Thyroid gland (tissue), 4 donors: Measurements from ENCODE around the gene WDR54. TPM values are rescaled to one million over a fixed set of nuclear protein-coding genes. Genes with fewer than 3 reads are reported as not detected.

ENCODE experiments used
- DNase-seq, 2 donors: peaks; one replicate each; pipeline ENCODE4 v3.0.0-alpha.2; 2019
- H3K27ac ChIP-seq, 3 donors: fragments of 200-600 bp; sonication (generic); 1 replicate in 2 of 3; 2 replicates in 1 of 3; pipeline ENCODE4 v1.5.1; 2016 to 2019; ENCODE audit warnings: mild to moderate bottlenecking in 1 of 3, moderate library complexity in 1 of 3
- H3K27me3 ChIP-seq: fragments of 200-600 bp; sonication (generic); one replicate; pipeline ENCODE4 v1.5.1; 2019
- H3K36me3 ChIP-seq, 2 donors: fragments of 200-600 bp; sonication (generic); one replicate each; pipeline ENCODE4 v1.5.1; 2016 to 2019
- H3K4me1 ChIP-seq, 2 donors: fragments of 200-600 bp; sonication (generic); one replicate each; pipeline ENCODE4 v1.5.1; 2017 to 2019
- H3K4me3 ChIP-seq, 3 donors: fragments of 200-600 bp; sonication (generic); replicated peaks in 1 of 3; 1 replicate in 2 of 3; 2 replicates in 1 of 3; pipeline ENCODE4 v1.5.1; 2016; ENCODE audit warnings: mild to moderate bottlenecking in 1 of 3
- H3K9me3 ChIP-seq: fragments of 200-600 bp; sonication (generic); one replicate; pipeline ENCODE4 v1.5.1; 2017
- CTCF ChIP-seq, 6 experiments: fragments of 200-600 bp in 3 of 6; fragments of 450-650 bp in 3 of 6; sonication (generic) in 3 of 6; IDR thresholded peaks; one replicate each; pipeline ENCODE4 v1.5.1; 2016 to 2019; ENCODE audit warnings: antibody characterized with exemption in 6 of 6, mild to moderate bottlenecking in 2 of 6, inconsistent platforms in 1 of 6, moderate library complexity in 1 of 6
- POLR2A ChIP-seq, 2 donors: fragments of 450-650 bp; IDR thresholded peaks; one replicate each; pipeline ENCODE4 v1.6.1; 2017; ENCODE audit warnings: antibody characterized with exemption in 2 of 2, mild to moderate bottlenecking in 2 of 2, moderate library complexity in 1 of 2
- WGBS, 2 donors: methylation state at CpG; one replicate each; pipeline ENCODE4 v1.1.5; 2017; 5-methylcytosine and 5-hydroxymethylcytosine counted together
- intact Hi-C: fragments of 100-400 bp; cut with DNase I; formaldehyde crosslinking; loops from one replicate; pipeline ENCODE4 v1.15.1; 2023
- total RNA-seq, 4 donors: library from RNA; depleted of rRNA; stranded (reverse); fragments of >200 nt; gene quantifications; one replicate each; pipeline ENCODE4 v1.2.3, GENCODE V29; 2016

The WDR54 gene
- total RNA-seq, 4 donors from 2014 or later, result 6.5 to 19.3 (median 13.6) TPM

GRCh38 chr2:74430502-74430901, 9.0 kb downstream of the WDR54 start:
- TF ChIP-seq POLR2A (IDR thresholded peaks at IDR 0.05), result no peak
- no peak for TF ChIP-seq CTCF (IDR thresholded peaks at IDR 0.05)
- no peaks in the 10 kb centered on the region for H3K27me3 ChIP-seq
- no peak overlapping the region for H3K4me3 ChIP-seq
- intact Hi-C loops, result no loop called here
- no peak overlapping the region for H3K27ac ChIP-seq
- H3K36me3 ChIP-seq, result peaks cover 29 to 32% of the 10 kb centered on the region in 2 donors
- WGBS, 2 donors, result 85 to 94% methylated on average over 10 to 11 of the region's 11 CpGs
- DNase-seq, result no peak
- no peaks in the 10 kb centered on the region for H3K9me3 ChIP-seq
- no peaks in the 10 kb centered on the region for H3K4me1 ChIP-seq

GRCh38 chr2:74436111-74436805, 14.7 kb downstream of the WDR54 start:
- TF ChIP-seq CTCF (IDR thresholded peaks at IDR 0.05) (no peak), POLR2A (IDR thresholded peaks at IDR 0.05) (no peak)
- 79 to 81% methylated on average over 16 to 30 of the region's 43 CpGs for WGBS, 2 donors
- H3K4me1 ChIP-seq, result peaks cover 10 to 14% of the 10 kb centered on the region in 2 donors
- no peak overlapping the region for H3K27ac ChIP-seq
- intact Hi-C loops, result no loop called here
- no peak for DNase-seq
- no peaks in the 10 kb centered on the region for H3K27me3 ChIP-seq
- H3K9me3 ChIP-seq, result no peaks in the 10 kb centered on the region
- peaks cover 0 to 4% of the 10 kb centered on the region in 2 donors for H3K36me3 ChIP-seq
- H3K4me3 ChIP-seq, result no peak overlapping the region

- no peak for DNase-seq
- intact Hi-C loops, result no loop called here
- TF ChIP-seq CTCF (IDR thresholded peaks at IDR 0.05), result no peak
- Histone ChIP-seq H3K27me3 (no peaks in the 10 kb centered on the region), H3K4me1 (peaks cover 10 to 14% of the 10 kb centered on the region in 2 donors), H3K4me3 (no peak overlapping the region), H3K27ac (no peak overlapping the region), H3K9me3 (no peaks in the 10 kb centered on the region), H3K36me3 (no peaks in the 10 kb centered on the region)
- 73 to 78% methylated on average over 6 of the region's 6 CpGs for WGBS, 2 donors
These were observed 15.5 kb downstream of the WDR54 start for GRCh38 chr2:74436848-74437695.

GRCh38 chr2:74438248-74438647, 16.7 kb downstream of the WDR54 start:
- TF ChIP-seq POLR2A (IDR thresholded peaks at IDR 0.05) (no peak), CTCF (IDR thresholded peaks at IDR 0.05) (no peak)
- Histone ChIP-seq H3K4me3 (no peak overlapping the region), H3K4me1 (peaks cover 10 to 18% of the 10 kb centered on the region in 2 donors), H3K9me3 (no peaks in the 10 kb centered on the region), H3K36me3 (no peaks in the 10 kb centered on the region), H3K27me3 (no peaks in the 10 kb centered on the region), H3K27ac (no peak overlapping the region)
- WGBS, 2 donors, result 100% methylated on average over 1 of the region's 1 CpG
- DNase-seq, result no peak
- intact Hi-C loops, result no loop called here

GRCh38 chr2:74439373-74439772, 17.8 kb downstream of the WDR54 start:
- Histone ChIP-seq H3K27ac (peak overlapping the region in 2 of 3 donors; percentile 76 to 84), H3K4me3 (peak overlapping the region in 1 of 3 donors; percentile 51), H3K36me3 (no peaks in the 10 kb centered on the region), H3K27me3 (no peaks in the 10 kb centered on the region), H3K4me1 (peaks cover 10 to 18% of the 10 kb centered on the region in 2 donors), H3K9me3 (no peaks in the 10 kb centered on the region)
- intact Hi-C loops, result no loop called here
- WGBS, 2 donors, result 39 to 43% methylated on average over 3 of the region's 3 CpGs
- DNase-seq, result no peak
- TF ChIP-seq POLR2A (IDR thresholded peaks at IDR 0.05) (no peak), CTCF (IDR thresholded peaks at IDR 0.05) (no peak)
